ENCODE data around the gene OR10K2.
"Not testable (repeated sequence)": the region's sequence is repeated elsewhere in the genome, so short reads cannot be mapped to it uniquely, and the experiment has no call there.

The OR10K2 gene

GRCh38 chr1:158414651-158415345, 11.2 kb downstream of the OR10K2 start:
- Histone ChIP-seq H3K27me3 (ENCODE audit: control insufficient read depth, insufficient read depth, low read length) (no peaks in the 10 kb centered on the region), H3K4me3 (ENCODE audit: low read length) (no peak overlapping the region), H3K9me3 (ENCODE audit: control insufficient read depth, low read length) (no peaks in the 10 kb centered on the region), H3K36me3 (ENCODE audit: control insufficient read depth, insufficient read depth, low read length) (no peaks in the 10 kb centered on the region), H3K9ac (ENCODE audit: low read length) (no peak overlapping the region), H3K4me1 (ENCODE audit: control insufficient read depth, insufficient read depth, low read length) (no peaks in the 10 kb centered on the region)

- Histone ChIP-seq H3K36me3 (ENCODE audit: control insufficient read depth, insufficient read depth, low read length) (no peaks in the 10 kb centered on the region), H3K4me3 (ENCODE audit: low read length) (no peak overlapping the region), H3K9me3 (ENCODE audit: control insufficient read depth, low read length) (no peaks in the 10 kb centered on the region), H3K9ac (ENCODE audit: low read length) (no peak overlapping the region), H3K27me3 (ENCODE audit: control insufficient read depth, insufficient read depth, low read length) (no peaks in the 10 kb centered on the region), H3K4me1 (ENCODE audit: control insufficient read depth, insufficient read depth, low read length) (no peaks in the 10 kb centered on the region)
Measured at GRCh38 chr1:158407092-158407491, 18.9 kb downstream of the OR10K2 start.

DNA sequence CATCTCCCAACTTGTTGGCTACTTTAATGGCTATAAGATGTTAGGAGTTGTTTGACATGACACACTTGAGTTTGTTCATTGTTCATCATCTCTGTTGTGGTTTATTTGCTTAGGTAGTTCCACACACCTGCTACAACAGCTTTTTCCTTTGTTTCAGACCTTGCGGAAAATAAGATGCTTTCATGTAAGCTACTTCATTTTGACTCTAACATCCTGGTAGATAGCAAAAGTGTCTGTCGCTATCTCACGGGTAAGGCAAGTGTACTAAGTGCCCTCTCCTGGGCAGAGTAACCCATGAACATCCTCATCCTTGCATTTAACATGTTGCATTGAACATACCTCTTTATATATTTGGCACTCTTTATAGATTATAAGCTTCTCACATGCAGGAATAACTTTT, 25.2 kb downstream of the OR10K2 start:
- Histone ChIP-seq H3K4me3 (ENCODE audit: low read length) (no peak overlapping the region), H3K9ac (ENCODE audit: low read length) (no peak overlapping the region), H3K9me3 (ENCODE audit: control insufficient read depth, low read length) (no peaks in the 10 kb centered on the region), H3K36me3 (ENCODE audit: control insufficient read depth, insufficient read depth, low read length) (no peaks in the 10 kb centered on the region), H3K27me3 (ENCODE audit: control insufficient read depth, insufficient read depth, low read length) (no peaks in the 10 kb centered on the region), H3K4me1 (ENCODE audit: control insufficient read depth, insufficient read depth, low read length) (no peaks in the 10 kb centered on the region)

GRCh38 chr1:158398818-158399514, 27.1 kb downstream of the OR10K2 start, which contains the start of gene OR10T2:
Gene OR10T2 (minus strand): TSS chr1:158399466. CDS start chr1:158399466, 0 bp downstream.
- Histone ChIP-seq H3K9ac (ENCODE audit: low read length) (no peak within 1 kb of the TSS), H3K4me1 (ENCODE audit: control insufficient read depth, insufficient read depth, low read length) (no peaks in the 10 kb centered on the region), H3K27me3 (ENCODE audit: control insufficient read depth, insufficient read depth, low read length) (no peaks in the 10 kb centered on the region), H3K36me3 (ENCODE audit: control insufficient read depth, insufficient read depth, low read length) (no peaks in the 10 kb centered on the region), H3K9me3 (ENCODE audit: control insufficient read depth, low read length) (no peaks in the 10 kb centered on the region), H3K4me3 (ENCODE audit: low read length) (no peak within 1 kb of the TSS)

DNA sequence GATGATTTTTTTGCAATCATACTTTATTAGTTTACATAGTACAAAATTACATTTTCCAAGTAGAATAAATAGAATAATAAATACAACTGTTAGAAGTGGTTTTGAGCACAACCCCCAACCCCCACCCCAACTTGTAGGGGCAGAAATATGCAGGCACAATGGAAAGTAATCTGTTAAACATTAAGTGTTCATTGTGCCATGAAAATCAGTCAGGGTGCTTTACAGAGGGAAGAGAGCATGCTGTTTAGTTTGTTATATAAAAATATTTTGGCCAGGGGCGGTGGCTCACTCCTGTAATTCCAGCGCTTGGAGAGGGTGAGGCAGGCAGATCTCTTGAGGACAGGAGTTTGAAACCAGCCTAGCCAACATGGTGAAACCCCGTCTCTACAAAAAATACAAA, 29.4 kb downstream of the OR10K2 start:
- H3K27me3 ChIP-seq (ENCODE audit: control insufficient read depth, insufficient read depth, low read length): no peaks in the 10 kb centered on the region
- H3K36me3 ChIP-seq (ENCODE audit: control insufficient read depth, insufficient read depth, low read length): no peaks in the 10 kb centered on the region
- H3K4me1 ChIP-seq (ENCODE audit: control insufficient read depth, insufficient read depth, low read length): no peaks in the 10 kb centered on the region
- H3K4me3 ChIP-seq (ENCODE audit: low read length): no peak overlapping the region
- H3K9me3 ChIP-seq (ENCODE audit: control insufficient read depth, low read length): no peaks in the 10 kb centered on the region
- no peak overlapping the region for H3K9ac ChIP-seq (ENCODE audit: low read length)

DNA sequence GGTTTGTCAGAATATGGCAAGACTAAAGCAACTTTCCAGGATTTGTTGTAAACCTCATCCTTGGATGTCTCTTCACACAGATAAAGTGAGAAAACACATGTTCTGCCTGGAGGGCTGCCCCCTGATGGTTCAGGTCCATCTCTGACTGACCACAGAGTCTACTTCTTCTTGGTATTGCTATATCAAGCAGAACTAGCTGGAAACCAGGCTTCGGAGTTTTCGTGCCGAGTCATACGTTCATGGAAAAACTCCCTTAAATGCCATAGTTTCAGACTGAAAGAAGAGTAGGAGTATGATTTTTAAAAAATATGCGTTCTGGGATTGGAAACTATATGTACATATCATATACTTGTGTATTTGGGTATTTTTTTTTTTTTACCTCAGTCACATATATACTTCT, 32.6 kb downstream of the OR10K2 start:
- H3K27me3 ChIP-seq (ENCODE audit: control insufficient read depth, insufficient read depth, low read length): no peaks in the 10 kb centered on the region
- no peaks in the 10 kb centered on the region for H3K36me3 ChIP-seq (ENCODE audit: control insufficient read depth, insufficient read depth, low read length)
- no peak overlapping the region for H3K4me3 ChIP-seq (ENCODE audit: low read length)
- no peaks in the 10 kb centered on the region for H3K9me3 ChIP-seq (ENCODE audit: control insufficient read depth, low read length)
- no peak overlapping the region for H3K9ac ChIP-seq (ENCODE audit: low read length)
- no peaks in the 10 kb centered on the region for H3K4me1 ChIP-seq (ENCODE audit: control insufficient read depth, insufficient read depth, low read length)

DNA sequence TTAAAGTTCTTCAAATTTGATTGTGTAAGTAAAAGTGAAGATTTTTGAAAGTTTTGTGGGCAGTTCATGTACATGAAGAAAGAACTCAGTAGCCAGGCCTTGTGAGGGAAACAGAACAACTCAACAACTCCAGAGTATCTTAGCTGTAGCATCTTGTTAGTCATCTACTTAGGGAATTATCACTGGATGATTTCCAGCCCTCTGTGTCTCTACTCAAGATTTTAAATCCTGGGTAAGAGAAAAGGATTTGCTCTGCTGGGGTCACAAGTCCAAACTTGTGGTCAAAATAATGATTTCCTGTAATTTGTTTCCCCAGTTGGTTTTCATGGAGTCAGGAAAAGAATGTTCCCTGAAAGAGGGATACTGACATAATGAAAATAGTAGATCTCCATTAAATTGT, 34.9 kb downstream of the OR10K2 start:
- no peaks in the 10 kb centered on the region for H3K4me1 ChIP-seq (ENCODE audit: control insufficient read depth, insufficient read depth, low read length)
- no peaks in the 10 kb centered on the region for H3K9me3 ChIP-seq (ENCODE audit: control insufficient read depth, low read length)
- H3K9ac ChIP-seq (ENCODE audit: low read length): no peak overlapping the region
- no peaks in the 10 kb centered on the region for H3K27me3 ChIP-seq (ENCODE audit: control insufficient read depth, insufficient read depth, low read length)
- H3K4me3 ChIP-seq (ENCODE audit: low read length): no peak overlapping the region
- no peaks in the 10 kb centered on the region for H3K36me3 ChIP-seq (ENCODE audit: control insufficient read depth, insufficient read depth, low read length)

- H3K4me1 ChIP-seq (ENCODE audit: control insufficient read depth, insufficient read depth, low read length): no peaks in the 10 kb centered on the region
- no peak overlapping the region for H3K9ac ChIP-seq (ENCODE audit: low read length)
- no peak overlapping the region for H3K4me3 ChIP-seq (ENCODE audit: low read length)
- no peaks in the 10 kb centered on the region for H3K9me3 ChIP-seq (ENCODE audit: control insufficient read depth, low read length)
- no peaks in the 10 kb centered on the region for H3K36me3 ChIP-seq (ENCODE audit: control insufficient read depth, insufficient read depth, low read length)
- H3K27me3 ChIP-seq (ENCODE audit: control insufficient read depth, insufficient read depth, low read length): no peaks in the 10 kb centered on the region
Measured at GRCh38 chr1:158390331-158390730, 35.7 kb downstream of the OR10K2 start.

- H3K36me3 ChIP-seq (ENCODE audit: control insufficient read depth, insufficient read depth, low read length): no peaks in the 10 kb centered on the region
- H3K27me3 ChIP-seq (ENCODE audit: control insufficient read depth, insufficient read depth, low read length): no peaks in the 10 kb centered on the region
- H3K4me3 ChIP-seq (ENCODE audit: low read length): no peak overlapping the region
- H3K9ac ChIP-seq (ENCODE audit: low read length): no peak overlapping the region
- no peaks in the 10 kb centered on the region for H3K4me1 ChIP-seq (ENCODE audit: control insufficient read depth, insufficient read depth, low read length)
- no peaks in the 10 kb centered on the region for H3K9me3 ChIP-seq (ENCODE audit: control insufficient read depth, low read length)
Measured at GRCh38 chr1:158374860-158375259, 51.2 kb downstream of the OR10K2 start.

DNA sequence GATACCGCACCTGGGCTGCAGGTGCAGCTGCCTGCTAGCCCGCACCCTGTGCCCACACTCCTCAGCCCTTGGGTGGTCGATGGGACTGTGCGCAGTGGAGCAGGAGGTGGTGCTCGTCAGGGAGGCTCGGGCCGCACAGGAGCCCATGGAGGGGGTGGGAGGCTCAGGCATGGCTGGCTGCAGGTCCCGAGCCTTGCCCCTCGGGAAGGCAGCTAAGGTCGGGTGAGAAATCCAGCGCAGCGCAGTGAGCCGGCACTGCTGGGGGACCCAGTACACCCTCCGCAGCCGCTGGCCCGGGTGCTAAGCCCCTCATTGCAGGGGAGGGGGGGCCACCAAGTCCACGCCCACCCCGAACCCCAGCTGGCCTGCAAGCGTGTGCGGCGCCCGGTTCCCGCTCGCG, 51.9 kb downstream of the OR10K2 start:
- H3K9ac ChIP-seq (ENCODE audit: low read length); H3K4me1 ChIP-seq (ENCODE audit: control insufficient read depth, insufficient read depth, low read length); H3K4me3 ChIP-seq (ENCODE audit: low read length); H3K27me3 ChIP-seq (ENCODE audit: control insufficient read depth, insufficient read depth, low read length); H3K36me3 ChIP-seq (ENCODE audit: control insufficient read depth, insufficient read depth, low read length); H3K9me3 ChIP-seq (ENCODE audit: control insufficient read depth, low read length): not testable (repeated sequence)

DNA sequence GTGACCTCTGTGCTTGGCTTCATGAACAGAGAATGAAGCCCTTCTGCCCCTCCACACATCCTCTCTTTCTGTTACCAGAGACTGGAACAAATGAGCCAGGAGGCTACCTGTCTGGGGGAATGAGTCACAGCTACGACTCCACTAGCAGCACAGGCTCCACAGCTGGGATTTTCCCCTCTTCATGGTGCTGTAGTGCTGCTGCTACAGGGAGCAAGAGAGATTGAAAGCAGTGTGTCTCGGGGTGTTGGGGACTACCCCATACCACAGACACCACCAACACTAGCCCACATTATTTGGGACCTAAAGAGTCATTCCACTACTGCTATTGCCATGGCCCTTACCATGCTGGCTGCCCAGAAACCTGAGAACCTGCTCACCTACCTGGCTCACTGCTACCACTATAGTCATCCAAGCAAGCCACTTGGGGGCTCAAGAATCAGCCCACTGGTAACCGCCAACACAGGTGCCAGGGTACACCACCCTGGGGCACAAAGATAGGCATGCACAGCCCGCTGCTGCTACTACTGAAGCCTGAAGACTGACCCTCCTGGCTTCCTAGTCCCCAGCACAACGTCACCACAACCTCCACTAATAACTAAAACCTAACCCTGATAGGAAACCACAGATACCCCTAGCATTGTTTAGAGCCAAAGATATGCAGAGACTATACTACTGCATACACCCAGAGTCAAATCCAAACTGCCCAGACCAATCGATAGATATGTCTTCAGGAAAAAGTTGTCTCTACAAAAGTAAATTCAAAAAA, 54.7 kb downstream of the OR10K2 start:
- H3K4me1 ChIP-seq (ENCODE audit: control insufficient read depth, insufficient read depth, low read length): no peaks in the 10 kb centered on the region
- no peak overlapping the region for H3K4me3 ChIP-seq (ENCODE audit: low read length)
- no peaks in the 10 kb centered on the region for H3K36me3 ChIP-seq (ENCODE audit: control insufficient read depth, insufficient read depth, low read length)
- H3K27me3 ChIP-seq (ENCODE audit: control insufficient read depth, insufficient read depth, low read length): no peaks in the 10 kb centered on the region
- no peak overlapping the region for H3K9ac ChIP-seq (ENCODE audit: low read length)
- no peaks in the 10 kb centered on the region for H3K9me3 ChIP-seq (ENCODE audit: control insufficient read depth, low read length)

Data from mucosa of stomach (tissue), 1 donor.